NT2/D1 (cell line): ENCODE measurements around the gene HOXD4.

Experiments
- YY1 ChIP-seq: IDR thresholded peaks from 2 replicates; pipeline ENCODE4 v1.6.1; 2011; ENCODE audit not compliant: insufficient read length, insufficient read depth
- ZNF274 ChIP-seq: IDR thresholded peaks from 2 replicates; pipeline ENCODE4 v1.6.1; 2011; ENCODE audit warnings: mild to moderate bottlenecking, low read depth, low read length

DNA sequence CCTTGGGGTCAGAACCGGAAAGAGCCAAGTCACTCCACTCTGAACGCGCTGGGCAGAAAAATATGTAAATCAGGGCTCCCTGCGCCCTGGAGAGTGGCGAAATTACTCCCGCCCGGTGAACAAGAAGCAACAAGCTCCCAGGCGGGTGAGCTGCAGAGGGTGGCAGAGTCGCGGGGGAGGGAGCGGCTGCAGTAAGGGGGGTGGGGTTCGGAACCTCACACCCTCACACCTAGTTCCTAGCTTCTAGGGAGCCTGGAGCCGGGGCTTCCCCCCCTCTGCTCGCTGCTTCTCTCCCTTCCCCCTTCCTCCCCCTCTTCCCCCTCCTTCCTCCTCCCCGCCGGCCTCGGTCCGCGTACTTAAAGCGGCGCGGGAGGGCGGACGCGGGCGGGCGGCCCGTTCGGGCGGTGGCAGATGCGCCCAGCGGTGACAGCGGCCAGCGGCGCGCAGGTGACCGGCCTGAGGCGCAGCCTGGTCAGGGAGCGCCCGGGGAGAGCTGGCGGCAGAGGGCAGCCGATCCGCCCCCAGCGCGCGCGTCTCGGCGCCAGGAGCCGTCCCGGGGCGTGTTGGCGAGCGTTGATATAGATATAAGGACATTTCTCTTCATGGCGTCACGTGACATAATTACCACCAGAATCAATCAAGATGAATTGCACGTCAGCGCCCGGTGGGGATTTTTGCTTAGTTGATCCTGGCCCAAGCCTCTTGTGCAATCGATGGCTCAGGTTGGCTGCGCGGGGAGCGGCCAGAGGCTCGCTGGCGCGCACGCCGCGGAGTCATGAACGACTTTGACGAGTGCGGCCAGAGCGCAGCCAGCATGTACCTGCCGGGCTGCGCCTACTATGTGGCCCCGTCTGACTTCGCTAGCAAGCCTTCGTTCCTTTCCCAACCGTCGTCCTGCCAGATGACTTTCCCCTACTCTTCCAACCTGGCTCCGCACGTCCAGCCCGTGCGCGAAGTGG lies 44.5 kb upstream of the HOXD4 start, which contains the start of gene HOXD11:
- TF ChIP-seq YY1 = no peak
- no peak for TF ChIP-seq ZNF274
